ENCODE data around the gene TRPM6.

The TRPM6 gene

DNA sequence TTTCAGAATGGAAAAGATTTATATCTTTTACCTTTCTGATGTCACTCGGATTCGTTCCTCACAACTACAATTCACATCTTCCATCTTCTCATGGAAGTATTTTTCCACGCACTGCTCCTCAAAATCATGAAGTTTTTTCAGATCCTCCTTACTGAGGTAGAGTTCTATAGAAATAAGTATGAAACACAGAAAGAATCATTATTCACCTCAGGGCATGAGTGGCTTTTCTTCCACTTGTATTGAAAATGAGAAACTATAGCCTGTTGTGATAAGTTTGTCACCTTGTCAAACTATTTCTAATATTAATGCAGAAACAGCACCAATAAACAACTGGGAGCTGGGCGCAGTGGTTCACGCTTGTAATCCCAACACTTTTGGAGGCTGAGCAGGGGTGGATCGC, 116.0 kb downstream of the TRPM6 start:
- DNase-seq (ENCODE audit: low read depth in 2 of 2) = no peak

DNA sequence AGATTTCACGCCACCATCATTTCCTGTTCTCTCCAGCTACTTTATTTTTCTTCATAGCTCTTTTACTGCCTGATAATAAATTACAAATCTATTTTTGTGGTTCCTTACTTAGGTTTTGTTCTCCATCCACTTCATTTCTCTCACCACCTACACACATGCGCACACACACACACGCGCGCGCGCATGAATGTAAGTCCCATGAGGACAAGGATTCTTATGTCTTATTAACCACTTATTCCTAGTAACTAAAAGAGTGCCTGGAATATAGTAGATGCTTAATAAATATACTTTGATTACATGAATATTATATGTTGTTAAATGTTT, 116.5 kb downstream of the TRPM6 start:
- DNase-seq (ENCODE audit: low read depth in 2 of 2) = peak; percentile 24 to 32

DNA sequence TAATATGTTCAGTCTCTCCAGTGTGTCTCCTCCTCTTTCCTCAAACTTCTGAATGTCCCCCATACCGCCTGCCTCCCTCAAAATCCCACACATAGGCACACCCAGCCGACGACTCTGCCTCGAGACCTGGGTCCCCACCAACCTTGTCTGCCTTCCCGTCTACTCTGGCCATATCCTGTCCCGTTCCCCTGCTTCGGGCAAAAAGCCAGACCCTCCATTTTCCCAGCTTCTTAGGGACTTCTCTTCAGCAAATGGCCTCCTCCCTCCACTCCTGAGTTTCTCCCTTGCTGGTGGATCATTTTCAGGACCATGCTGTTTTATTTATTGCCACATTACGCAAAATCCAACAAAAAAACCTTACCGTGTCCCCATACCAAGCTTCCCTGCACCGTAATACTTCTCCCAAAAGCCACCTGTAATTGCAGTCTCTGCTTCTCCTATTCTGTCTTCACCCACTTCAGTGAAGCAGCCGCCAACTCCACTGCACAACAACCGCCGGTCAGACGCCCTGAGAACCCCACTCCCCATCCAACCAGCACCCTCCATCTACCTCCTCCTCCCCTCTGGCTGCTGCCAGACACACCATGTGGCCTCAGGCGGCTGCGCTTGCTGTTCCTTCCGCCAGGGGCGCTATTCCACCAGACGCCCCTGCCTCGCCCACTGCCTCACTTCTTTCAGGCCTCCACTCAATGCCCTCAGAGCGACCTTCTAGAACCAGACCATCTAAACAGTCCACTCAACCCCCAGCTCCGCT, 117.0 kb downstream of the TRPM6 start:
- peak; percentile 19 to 37 for DNase-seq (ENCODE audit: low read depth in 2 of 2)

DNA sequence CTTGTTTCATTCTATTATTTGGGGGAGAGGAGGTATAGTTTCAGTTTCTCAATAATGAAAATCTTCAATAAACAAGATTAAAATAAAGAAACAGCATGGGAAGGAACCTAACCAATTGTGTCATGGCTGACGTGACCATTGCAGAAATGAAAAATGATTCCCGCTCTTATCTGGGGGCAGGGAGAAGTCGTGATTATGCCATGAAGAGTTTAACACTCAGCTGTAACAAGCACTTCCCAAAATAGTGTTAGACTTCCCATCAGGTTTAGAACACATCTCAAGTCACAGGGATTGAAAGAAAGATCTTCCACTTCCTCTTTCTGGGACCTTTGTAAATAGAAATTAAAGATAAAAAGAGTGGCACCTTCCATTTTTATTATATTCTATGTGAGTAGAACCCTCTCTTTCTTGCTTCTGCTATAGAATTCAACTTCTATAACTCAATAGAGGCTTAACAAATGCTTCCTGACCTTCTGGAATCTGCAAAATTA, 122.2 kb downstream of the TRPM6 start:
- DNase-seq (ENCODE audit: low read depth in 2 of 2) = no peak

DNA sequence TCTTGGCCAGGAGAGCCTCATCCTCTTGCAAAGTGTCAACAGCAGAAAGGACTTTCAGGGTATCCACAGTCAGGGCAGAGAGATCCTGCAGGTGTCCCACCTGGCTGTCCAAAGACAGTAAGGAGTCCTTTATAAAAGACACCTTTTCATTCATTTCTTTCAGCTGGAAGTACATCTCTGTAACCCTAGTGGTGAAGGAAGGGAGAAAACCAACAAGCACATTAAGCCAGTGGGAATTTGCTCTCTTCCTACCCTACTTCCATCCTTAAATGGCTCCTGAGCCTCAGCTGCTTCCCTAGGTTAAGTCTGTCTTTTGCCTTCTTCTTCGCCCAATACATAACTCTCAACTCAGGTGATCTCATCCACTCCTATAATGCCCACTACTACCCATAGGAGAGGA, 124.8 kb downstream of the TRPM6 start:
- DNase-seq (ENCODE audit: low read depth in 2 of 2) = no peak

DNA sequence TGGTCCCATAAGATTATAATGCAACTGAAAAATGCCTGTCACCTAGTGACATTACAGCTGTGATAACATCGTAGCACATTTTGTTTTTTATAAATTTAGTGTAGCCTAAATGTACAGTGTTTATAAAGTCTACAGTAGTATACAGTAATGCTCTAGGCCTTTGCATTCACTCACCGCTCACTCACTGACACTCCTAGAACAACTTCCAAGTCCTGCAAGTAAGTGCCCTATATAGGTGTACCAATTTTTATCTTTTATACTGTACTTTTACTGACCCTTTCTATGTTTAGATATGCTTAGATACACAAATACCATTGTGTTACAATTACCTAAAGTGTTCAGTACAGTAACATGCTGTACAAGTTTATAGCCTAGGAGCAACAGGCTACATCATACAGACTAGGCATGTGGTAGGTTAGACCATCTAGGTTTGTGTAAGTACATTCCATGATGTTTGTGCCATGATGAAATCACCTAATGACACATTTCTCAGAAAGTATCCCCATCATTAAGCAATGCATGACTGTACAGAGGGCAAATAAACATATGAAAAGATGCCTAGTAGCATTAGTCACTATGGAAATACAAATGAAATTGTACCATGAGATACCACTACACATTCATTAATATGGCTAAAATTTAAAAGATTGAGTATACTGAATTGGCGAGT, 127.6 kb downstream of the TRPM6 start:
- no peak for DNase-seq (ENCODE audit: low read depth in 2 of 2)

DNA sequence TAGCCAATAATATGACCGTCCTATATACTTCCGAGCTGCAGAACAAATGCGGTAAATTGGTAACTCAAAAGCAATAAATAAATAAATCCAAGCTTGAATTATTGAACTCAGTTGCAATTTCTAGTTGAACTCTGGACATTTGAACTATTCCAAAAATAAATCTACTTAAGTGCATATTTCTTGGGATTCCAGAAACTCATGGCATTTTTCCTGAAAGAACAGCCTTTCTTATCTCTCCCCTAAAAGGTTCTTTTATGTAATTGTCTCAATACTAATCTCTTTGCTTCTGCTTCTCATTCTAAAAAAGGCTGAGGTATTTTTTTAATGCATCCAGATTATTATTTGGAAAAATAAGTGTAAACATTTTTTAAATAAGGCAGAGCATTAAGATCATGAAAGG, 131.7 kb downstream of the TRPM6 start:
- no peak for DNase-seq (ENCODE audit: low read depth in 2 of 2)

DNA sequence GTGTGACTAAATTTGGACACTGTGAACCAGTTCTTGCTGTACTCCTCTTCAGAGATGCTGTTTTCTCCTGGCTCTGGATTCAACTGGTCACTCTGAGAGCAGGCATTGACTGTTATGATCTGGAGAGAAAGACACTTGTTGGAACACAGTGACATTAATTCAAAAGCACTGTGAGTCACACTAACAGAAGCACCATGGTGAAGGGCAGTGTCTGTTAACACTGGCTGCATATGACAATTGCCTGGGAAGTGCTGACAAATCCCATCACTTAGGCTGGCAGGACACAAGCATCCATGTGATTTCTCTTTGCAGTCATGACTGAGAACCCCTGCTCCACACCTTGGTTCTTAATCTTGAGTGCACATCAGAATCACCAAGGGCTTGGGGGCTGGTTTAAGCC, 132.4 kb downstream of the TRPM6 start:
- no peak for DNase-seq (ENCODE audit: low read depth in 2 of 2)

DNA sequence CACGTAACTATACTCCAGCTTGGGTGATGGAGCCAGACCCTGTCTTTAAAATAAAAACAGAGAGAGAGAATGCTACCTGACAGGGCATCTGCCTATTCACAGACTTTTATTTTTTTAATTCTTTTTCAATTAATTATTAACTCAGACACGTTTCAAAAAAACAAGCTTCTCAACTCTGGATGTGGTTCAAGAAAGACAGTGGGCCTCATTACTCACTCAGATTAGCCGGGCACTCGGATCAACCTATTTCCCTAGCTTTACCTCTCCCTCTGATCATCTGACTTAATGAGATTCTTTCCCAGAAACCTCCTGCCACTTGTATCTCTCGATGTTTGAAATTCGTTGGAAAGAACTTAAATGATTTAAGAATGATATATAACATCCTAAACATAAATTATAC, 134.1 kb downstream of the TRPM6 start:
- DNase-seq (ENCODE audit: low read depth in 2 of 2) = no peak

DNA sequence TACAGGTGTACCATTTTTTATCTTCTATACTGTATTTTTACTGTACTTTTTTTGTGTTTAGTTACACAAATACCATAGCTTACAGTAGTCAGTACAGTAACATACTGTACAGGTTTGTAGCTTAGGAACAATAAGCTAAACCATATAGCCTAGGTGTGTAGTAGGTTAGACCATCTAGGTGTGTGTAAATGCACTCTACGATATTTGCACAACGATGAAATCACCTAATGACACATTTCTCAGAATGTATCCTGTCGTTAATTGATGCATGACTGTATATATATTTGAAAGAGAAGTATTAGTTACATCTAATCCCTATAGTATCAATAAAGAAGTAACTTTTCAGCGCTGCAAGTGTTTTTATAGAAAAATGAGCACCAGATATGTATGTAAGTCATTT, 138.8 kb downstream of the TRPM6 start:
- DNase-seq (ENCODE audit: low read depth in 2 of 2) = no peak

DNA sequence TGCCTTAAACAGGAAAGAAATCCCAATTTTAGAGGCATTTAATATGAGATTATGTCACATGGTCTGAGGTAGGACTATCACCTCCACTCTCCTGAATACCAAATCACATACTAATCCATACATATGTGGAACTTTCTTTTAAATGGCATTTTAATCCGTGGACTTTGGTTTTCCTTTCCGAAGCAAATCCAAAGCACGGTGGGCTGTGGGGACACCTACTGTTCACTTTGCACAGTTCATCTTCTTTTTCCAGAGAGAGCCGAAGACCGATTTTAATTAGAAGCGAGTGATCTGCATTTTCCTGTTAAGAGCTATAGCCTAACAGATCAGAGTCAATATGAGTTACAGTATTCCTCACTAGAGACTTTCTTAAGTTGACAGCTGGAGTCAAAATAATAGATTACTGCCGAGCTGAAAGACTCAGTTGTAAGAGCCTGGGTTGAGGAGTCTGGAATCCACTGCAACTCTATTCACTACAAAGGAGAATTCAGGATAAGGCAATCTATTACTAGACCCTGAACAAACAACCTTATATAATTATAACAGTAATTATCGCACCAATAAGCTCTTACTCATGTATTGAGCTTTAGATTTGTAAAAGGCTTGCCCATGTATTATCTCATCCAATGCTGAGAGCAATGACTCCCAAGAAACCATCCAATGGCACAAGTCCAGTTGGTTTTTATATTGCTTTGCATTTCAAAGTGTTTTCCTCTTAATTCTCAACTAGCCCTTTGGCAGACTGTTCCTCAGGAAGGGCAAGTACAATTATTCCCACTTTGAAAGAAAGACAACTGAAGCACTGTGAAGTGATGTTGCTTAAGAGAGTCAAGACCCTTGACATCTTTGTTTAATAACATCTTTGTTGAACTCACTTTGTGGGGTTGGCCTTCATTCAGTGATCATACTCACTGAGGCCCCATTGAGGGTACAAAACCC, 144.7 kb downstream of the TRPM6 start:
- DNase-seq (ENCODE audit: low read depth in 2 of 2) = no peak

DNA sequence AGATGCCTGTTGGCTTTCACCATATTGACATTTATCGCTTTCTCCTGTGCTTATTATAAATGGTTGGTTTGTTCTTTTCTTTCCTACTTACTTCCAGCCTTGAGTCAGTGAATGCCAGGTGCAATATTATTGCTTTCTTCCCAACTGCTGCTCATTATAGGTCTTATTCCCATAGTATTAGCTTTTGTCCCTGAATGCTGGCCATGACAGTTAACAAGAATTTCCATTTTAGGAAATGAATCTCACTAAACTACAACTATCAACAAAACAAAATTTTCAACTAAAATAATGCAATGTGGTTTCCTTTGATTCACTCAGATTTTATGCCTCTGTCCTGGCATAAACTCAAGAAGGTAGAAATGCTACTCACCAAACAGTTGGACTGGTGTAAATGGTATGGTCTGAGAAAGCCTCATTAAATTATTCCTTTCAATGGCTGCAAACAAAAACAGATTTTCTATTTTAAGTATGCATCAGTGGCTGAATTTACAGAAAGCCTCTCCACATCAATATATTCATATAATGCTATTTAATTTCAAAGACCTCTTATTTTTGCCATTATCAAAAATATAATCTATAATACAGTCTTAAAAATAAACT, 145.4 kb downstream of the TRPM6 start:
- DNase-seq (ENCODE audit: low read depth in 2 of 2) = no peak

DNA sequence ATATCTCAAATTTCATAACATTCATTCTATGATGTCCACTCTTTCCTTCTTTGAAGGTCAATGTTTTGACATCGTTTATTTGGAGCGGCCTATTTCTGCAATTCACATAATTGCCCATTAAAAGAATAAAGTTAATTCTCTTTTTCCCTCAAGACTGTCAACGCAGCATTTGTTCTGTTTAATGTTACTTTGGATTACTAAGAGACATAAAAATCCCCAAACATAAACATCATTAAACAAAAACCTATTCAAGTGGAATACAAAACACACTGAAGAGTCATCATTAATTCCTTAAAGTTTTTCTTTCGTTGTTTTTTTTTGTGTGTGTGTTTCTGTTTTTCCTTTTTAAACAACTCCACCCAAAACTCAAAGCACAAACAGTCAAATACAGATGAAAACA, 151.1 kb downstream of the TRPM6 start:
- no peak for DNase-seq (ENCODE audit: low read depth in 2 of 2)

DNA sequence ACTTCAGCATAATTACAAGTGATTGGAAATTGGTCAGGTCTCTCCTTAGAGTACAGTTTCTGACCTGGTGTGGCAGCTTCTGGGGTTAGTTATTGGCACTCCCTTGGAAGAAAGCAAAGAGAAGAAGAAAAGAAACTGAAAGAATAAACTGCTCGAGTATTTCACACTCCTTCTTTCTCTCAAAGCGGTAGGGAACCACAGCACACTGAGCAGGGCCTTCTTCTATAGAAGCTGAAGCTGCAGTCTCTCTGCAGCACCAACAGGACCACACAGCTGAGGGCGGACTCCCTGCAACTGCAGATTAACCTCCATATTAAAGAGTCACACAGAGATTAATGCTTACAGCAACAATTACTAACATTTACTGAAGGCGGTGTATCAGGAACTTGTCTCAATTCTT, 152.0 kb downstream of the TRPM6 start:
- DNase-seq (ENCODE audit: low read depth in 2 of 2) = no peak

DNA sequence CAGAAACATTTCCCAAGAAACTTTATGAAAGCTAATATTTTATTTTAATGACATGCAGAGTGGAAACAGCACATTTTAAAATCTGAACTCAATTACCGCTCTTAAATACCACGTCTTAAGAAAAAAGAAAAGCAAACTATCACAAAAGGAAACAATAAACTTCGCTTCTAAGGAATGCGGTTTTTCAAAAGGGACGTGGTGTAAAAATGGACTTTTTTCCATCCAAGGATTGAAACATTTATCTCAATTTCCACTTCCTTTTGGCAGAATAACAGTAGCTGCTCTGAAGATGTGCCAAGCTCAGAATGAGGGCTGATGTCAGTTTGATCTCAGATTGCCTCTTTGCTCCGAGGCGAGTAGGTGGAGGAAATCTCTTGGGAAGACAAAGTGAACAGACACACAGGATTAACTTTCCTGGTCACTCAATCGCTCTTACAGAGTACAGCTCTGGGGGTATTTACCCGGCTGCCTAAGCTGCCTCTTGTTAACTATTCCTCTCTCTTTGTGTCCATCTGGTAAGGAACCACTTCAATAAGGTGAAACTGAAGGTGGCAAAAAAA, 158.5 kb downstream of the TRPM6 start:
- no peak for DNase-seq (ENCODE audit: low read depth in 2 of 2)

DNA sequence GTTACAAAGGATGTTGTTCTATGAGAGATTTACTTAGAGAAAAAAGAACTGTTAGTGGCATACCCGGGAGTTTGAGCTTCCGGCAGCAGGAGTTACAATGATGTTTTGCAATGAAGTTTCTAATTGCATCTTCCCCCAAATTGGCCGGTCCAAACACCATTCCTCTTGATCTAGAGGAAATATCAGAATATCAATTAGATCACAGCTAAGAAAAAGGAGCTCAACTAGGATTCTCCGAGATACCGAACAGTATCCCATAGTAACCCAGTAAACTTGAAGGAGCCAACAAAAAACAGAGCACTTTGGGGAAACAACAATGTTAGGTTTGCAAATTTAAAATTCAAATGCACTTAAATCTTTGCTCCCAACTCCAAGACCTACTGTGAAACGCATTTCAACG, 159.5 kb downstream of the TRPM6 start:
- no peak for DNase-seq (ENCODE audit: low read depth in 2 of 2)

DNA sequence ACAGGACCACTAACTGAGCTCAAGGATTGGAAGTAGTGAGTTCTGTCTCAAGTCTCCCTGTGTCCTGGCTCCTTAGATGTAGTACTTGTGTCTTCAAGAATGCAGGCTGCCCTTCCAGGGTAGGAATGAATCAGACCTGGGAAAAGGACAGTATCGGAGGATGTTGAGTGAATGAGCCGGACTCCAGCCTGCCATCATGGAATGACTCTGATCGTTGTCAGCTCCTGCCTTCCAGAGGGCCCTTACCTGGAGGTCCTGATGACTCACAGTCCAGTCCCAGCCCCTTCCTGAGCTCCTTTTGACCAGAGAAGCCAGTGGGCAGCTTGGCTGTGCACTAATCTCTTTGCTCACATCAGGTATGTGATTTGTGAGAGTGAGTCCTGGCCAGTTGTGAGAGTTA, 161.1 kb downstream of the TRPM6 start:
- no peak for DNase-seq (ENCODE audit: low read depth in 2 of 2)

DNA sequence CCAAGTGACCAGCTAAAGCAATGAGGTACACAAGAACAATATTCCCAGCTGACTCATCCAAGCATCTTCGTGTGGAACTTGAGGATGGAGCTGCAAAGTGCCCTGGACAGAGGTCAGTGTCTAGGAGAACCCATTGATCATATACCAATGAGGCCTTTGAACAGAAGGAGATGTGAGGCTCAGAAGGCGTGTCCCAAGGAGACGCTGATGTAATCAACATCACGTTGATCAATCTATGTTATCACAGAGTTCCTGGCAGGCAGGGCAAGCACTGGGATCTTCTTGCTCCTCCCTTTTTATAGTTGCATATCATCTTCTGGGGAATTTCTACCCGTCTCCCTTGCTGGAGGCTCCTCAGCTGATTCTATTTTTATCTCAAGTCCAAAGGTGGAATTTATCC, 163.4 kb downstream of the TRPM6 start:
- DNase-seq (ENCODE audit: low read depth in 2 of 2) = no peak

DNA sequence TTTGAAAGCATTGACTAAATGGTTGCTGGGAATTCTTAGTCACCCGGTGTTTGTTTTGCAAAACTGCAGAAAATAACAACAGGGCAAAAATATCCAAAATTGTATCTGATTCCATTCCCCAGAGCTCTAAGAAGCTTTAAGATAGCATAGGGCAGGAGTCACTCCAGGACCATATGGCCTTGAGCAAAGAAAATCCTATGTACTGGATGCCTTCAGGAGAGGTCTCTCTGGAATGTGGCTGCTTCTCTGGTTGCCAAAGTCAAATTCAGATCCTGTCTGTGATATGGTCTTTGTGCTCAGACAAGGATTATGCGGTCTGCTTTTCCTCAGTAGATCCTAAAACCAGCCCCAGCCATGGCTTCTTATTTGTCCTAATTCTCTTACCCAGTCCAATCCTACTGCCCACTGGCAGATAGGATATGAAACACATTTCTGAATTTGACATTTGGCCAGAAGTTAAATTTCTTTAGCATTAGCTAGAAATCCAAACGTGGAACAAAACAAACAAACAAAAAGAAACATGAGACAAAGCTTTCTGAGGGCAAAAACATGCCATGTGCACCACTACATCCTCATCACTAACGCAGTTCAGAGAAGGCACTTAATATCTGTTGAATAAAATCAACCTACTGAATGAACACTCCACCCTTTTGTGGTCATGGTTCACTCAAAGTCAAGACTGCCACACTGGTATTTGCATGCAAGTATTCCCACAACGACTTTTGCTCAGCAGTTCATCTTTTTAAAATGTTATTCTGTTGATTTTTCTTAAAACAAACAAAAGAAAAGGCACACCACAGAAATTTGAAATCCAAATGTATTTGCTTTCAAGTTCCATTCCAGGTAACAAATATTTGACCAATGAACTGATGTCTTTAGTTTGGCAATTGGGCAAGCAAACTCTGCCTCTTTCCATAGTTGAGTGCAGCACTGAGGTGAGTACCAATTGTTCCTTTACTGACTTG, 165.7 kb downstream of the TRPM6 start:
- no peak for DNase-seq (ENCODE audit: low read depth in 2 of 2)

DNA sequence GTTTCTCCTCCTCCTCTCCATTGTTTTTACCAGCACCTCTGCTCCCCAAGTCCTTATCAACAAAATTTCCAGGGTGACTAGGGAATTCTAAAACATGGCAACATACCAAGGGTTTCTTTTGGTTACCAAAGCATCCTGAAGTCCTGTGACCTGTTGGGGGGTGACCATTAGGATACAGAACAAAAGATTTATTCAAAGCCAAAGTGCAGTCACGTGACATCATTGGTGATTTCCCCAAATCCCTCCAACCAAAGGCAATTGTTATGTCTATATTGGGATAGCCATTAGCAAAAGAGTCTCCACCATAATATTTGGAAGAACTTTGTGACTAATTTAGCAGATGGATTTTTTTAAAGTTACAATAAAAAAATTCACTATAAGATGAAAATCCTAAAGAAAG, 168.4 kb downstream of the TRPM6 start:
- no peak for DNase-seq (ENCODE audit: low read depth in 2 of 2)

DNA sequence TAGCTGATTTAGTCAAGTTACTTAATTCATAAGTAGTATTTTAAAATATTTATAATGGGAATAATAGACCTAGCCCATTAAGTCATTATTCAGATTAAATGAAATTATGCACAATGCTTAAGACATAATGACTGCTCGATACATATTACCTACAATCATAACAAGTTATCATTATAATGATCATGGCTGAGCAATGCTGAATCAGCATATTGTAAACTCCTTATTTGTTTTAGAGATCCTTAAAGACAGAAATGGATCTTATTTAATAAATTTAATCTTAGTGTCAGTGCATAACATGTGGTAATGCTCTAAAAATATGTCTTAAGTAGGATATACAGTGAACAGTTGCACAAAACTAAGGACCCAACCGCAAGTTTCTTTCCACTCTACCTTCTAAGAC, 169.0 kb downstream of the TRPM6 start:
- no peak for DNase-seq (ENCODE audit: low read depth in 2 of 2)

Data from stimulated activated CD4-positive, alpha-beta T cell treated with anti-CD3 and anti-CD28 coated beads, Interleukin-4, amount 100 ng/mL, for 48 hours (primary cell).